Measurements from ENCODE around the gene NMNAT2.

NMNAT2 gene

GRCh38 chr1:183308719-183309118 is 109.5 kb downstream of the NMNAT2 start:
- no peaks in the 10 kb centered on the region for H4K20me1 ChIP-seq (ENCODE audit: insufficient read depth, low read length)
- no peak overlapping the region for H3K4me3 ChIP-seq (ENCODE audit: low read depth, low read length, poor library complexity, severe bottlenecking)
- no peaks in the 10 kb centered on the region for H3F3A ChIP-seq (ENCODE audit: insufficient read depth, low read length)
- no peaks in the 10 kb centered on the region for H3K9me3 ChIP-seq (ENCODE audit: low read length)
- H3K36me3 ChIP-seq (ENCODE audit: insufficient read depth, low read length), result no peaks in the 10 kb centered on the region
- H3K9me2 ChIP-seq (ENCODE audit: low read depth, low read length), result no peaks in the 10 kb centered on the region
- H3K9ac ChIP-seq (ENCODE audit: low read length), result no peak overlapping the region
- no peaks in the 10 kb centered on the region for H3K27me3 ChIP-seq (ENCODE audit: insufficient read depth, low read length)
- no peak overlapping the region for H3K4me2 ChIP-seq (ENCODE audit: low read length)
- TF ChIP-seq EZH2 (IDR thresholded peaks at IDR 0.05; ENCODE audit: borderline replicate concordance, low read length) (no peak), CTCF (IDR thresholded peaks at IDR 0.05; ENCODE audit: low read length) (no peak)
- H3K79me2 ChIP-seq (ENCODE audit: insufficient read depth, low read length), result no peaks in the 10 kb centered on the region
- no peaks in the 10 kb centered on the region for H3K4me1 ChIP-seq (ENCODE audit: insufficient read depth, low read length, severe bottlenecking)
- no peak overlapping the region for H2AFZ ChIP-seq (ENCODE audit: low read length)
- H3K27ac ChIP-seq (ENCODE audit: low read depth, low read length, poor library complexity, severe bottlenecking), result no peak overlapping the region

- TF ChIP-seq CTCF (IDR thresholded peaks at IDR 0.05; ENCODE audit: low read length) (peak; percentile 57), EZH2 (IDR thresholded peaks at IDR 0.05; ENCODE audit: borderline replicate concordance, low read length) (no peak)
- Histone ChIP-seq H3K4me2 (ENCODE audit: low read length) (no peak overlapping the region), H3K27ac (ENCODE audit: low read depth, low read length, poor library complexity, severe bottlenecking) (no peak overlapping the region), H3K9me3 (ENCODE audit: low read length) (no peaks in the 10 kb centered on the region), H3K9ac (ENCODE audit: low read length) (no peak overlapping the region), H3F3A (ENCODE audit: insufficient read depth, low read length) (no peaks in the 10 kb centered on the region), H3K36me3 (ENCODE audit: insufficient read depth, low read length) (no peaks in the 10 kb centered on the region), H3K27me3 (ENCODE audit: insufficient read depth, low read length) (no peaks in the 10 kb centered on the region), H3K4me1 (ENCODE audit: insufficient read depth, low read length, severe bottlenecking) (no peaks in the 10 kb centered on the region), H3K79me2 (ENCODE audit: insufficient read depth, low read length) (no peaks in the 10 kb centered on the region), H4K20me1 (ENCODE audit: insufficient read depth, low read length) (no peaks in the 10 kb centered on the region), H3K9me2 (ENCODE audit: low read depth, low read length) (no peaks in the 10 kb centered on the region), H3K4me3 (ENCODE audit: low read depth, low read length, poor library complexity, severe bottlenecking) (no peak overlapping the region), H2AFZ (ENCODE audit: low read length) (no peak overlapping the region)
These were observed 111.7 kb downstream of the NMNAT2 start for GRCh38 chr1:183306317-183307042.

GRCh38 chr1:183304440-183305107 is 113.6 kb downstream of the NMNAT2 start:
- no peaks in the 10 kb centered on the region for H3K9me3 ChIP-seq (ENCODE audit: low read length)
- H3K9me2 ChIP-seq (ENCODE audit: low read depth, low read length), result no peaks in the 10 kb centered on the region
- no peak overlapping the region for H3K4me3 ChIP-seq (ENCODE audit: low read depth, low read length, poor library complexity, severe bottlenecking)
- no peak overlapping the region for H3K27ac ChIP-seq (ENCODE audit: low read depth, low read length, poor library complexity, severe bottlenecking)
- H3K9ac ChIP-seq (ENCODE audit: low read length), result no peak overlapping the region
- no peaks in the 10 kb centered on the region for H3K27me3 ChIP-seq (ENCODE audit: insufficient read depth, low read length)
- H3K4me2 ChIP-seq (ENCODE audit: low read length), result no peak overlapping the region
- H3K36me3 ChIP-seq (ENCODE audit: insufficient read depth, low read length), result no peaks in the 10 kb centered on the region
- H3F3A ChIP-seq (ENCODE audit: insufficient read depth, low read length), result no peaks in the 10 kb centered on the region
- no peaks in the 10 kb centered on the region for H3K79me2 ChIP-seq (ENCODE audit: insufficient read depth, low read length)
- H4K20me1 ChIP-seq (ENCODE audit: insufficient read depth, low read length), result no peaks in the 10 kb centered on the region
- H3K4me1 ChIP-seq (ENCODE audit: insufficient read depth, low read length, severe bottlenecking), result no peaks in the 10 kb centered on the region
- TF ChIP-seq CTCF (IDR thresholded peaks at IDR 0.05; ENCODE audit: low read length) (no peak), EZH2 (IDR thresholded peaks at IDR 0.05; ENCODE audit: borderline replicate concordance, low read length) (no peak)
- H2AFZ ChIP-seq (ENCODE audit: low read length), result no peak overlapping the region

All from OCI-LY1 (cell line).